Measurements from ENCODE around the gene MLIP.

- no peak for TF ChIP-seq SIN3A (IDR thresholded peaks at IDR 0.05; ENCODE audit: borderline replicate concordance, insufficient read depth, low read depth, low read length)
- TF ChIP-seq REST (IDR thresholded peaks at IDR 0.05; ENCODE audit: insufficient read depth in 1 of 2, low read depth in 2 of 2, low read length in 1 of 2): no peak
- TF ChIP-seq POLR2AphosphoS5 (IDR thresholded peaks at IDR 0.05; ENCODE audit: low read depth, low read length): no peak
Observed at GRCh38 chr6:54095723-54096122, 15.5 kb upstream of the MLIP start.
